Heart right ventricle (tissue), 16 donors: ENCODE measurements around the gene LHPP. TPM values are rescaled to one million over a fixed set of nuclear protein-coding genes. Genes with fewer than 3 reads are reported as not detected.

Experiments used
- ATAC-seq, 8 donors: fragments of 200-7000 bp; cut with Tn5 transposase; one replicate each; pipeline ENCODE4 v1.9.1; 2020; ENCODE audit warnings: mild to moderate bottlenecking in 8 of 8, moderate library complexity in 8 of 8, moderate number of reproducible peaks in 1 of 8
- DNase-seq, 2 donors: peaks; one replicate each; pipeline ENCODE4 v3.0.0-alpha.2; 2020
- H3K27ac ChIP-seq, 10 donors: fragments of 200-600 bp; sonication (generic) in 2 of 10; one replicate each; pipeline versions ENCODE4 v1.5.0 to v1.8.0; 2020 to 2022; ENCODE audit warnings: mild to moderate bottlenecking in 3 of 10
- H3K27me3 ChIP-seq, 7 donors: fragments of 200-600 bp; one replicate each; pipeline ENCODE4 v1.8.0; 2021 to 2022; ENCODE audit warnings: mild to moderate bottlenecking in 2 of 7
- H3K36me3 ChIP-seq, 9 donors: fragments of 200-600 bp; sonication (generic) in 1 of 9; one replicate each; pipeline versions ENCODE4 v1.5.0 to v1.8.0; 2020 to 2022; ENCODE audit warnings: mild to moderate bottlenecking in 2 of 9
- H3K4me1 ChIP-seq, 9 donors: fragments of 200-600 bp; sonication (generic) in 1 of 9; one replicate each; pipeline versions ENCODE4 v1.5.0 to v1.8.0; 2020 to 2022; ENCODE audit warnings: mild to moderate bottlenecking in 4 of 9
- H3K4me3 ChIP-seq, 10 donors: fragments of 200-600 bp; sonication (generic) in 2 of 10; one replicate each; pipeline versions ENCODE4 v1.5.0 to v1.8.0; 2020 to 2022; ENCODE audit warnings: mild to moderate bottlenecking in 7 of 10, moderate library complexity in 2 of 10
- H3K9me3 ChIP-seq, 11 donors: fragments of 200-600 bp in 10 of 11; sonication (generic) in 2 of 11; one replicate each; pipeline versions ENCODE4 v1.5.0 to v1.8.0; 2013 to 2022; ENCODE audit warnings: mild to moderate bottlenecking in 2 of 11, control low read depth in 1 of 11, moderate library complexity in 1 of 11
- WGBS, 2 donors: extraction: QIAGEN DNeasy Blood & Tissue Kit; methylation state at CpG; one replicate each; pipeline ENCODE4 v1.1.7; 2013; ENCODE audit warnings: inconsistent platforms in 1 of 2; 5-methylcytosine and 5-hydroxymethylcytosine counted together
- intact Hi-C, 10 donors: fragments of 100-400 bp; cut with DNase I; formaldehyde crosslinking; loops; one replicate each; pipeline versions ENCODE4 v1.11.1 to v1.14.2; 2022
- polyA plus RNA-seq, 2 donors: library from polyadenylated mRNA; stranded (reverse); fragments of 200-250 nt; gene quantifications; one replicate each; pipeline ENCODE4 v1.2.3, GENCODE V29; 2013
- total RNA-seq, 10 donors: library from RNA; stranded (reverse); fragmentation: NEBNext Ultra II Directional in 3 of 10; extraction: Animal tissue kit (Norgen Biotek cat#: 25700) in 3 of 10; gene quantifications; one replicate each; pipeline versions ENCODE4 v1.2.1 to v1.2.4, GENCODE V29; 2021 to 2023
- TF ChIP-seq, protein P1 (sequence below), 9 donors: fragments of 200-600 bp; sonication (generic) in 2 of 9; IDR thresholded peaks; one replicate each; pipeline versions ENCODE4 v1.5.0 to v1.8.0; 2021 to 2022; ENCODE audit warnings: antibody characterized with exemption in 9 of 9, mild to moderate bottlenecking in 5 of 9, moderate library complexity in 1 of 9
- donor health status: Arrhythmogenic right ventricular cardiomyopathy.
- donor health status: ischemic (EF 13 %, LVEDD 7.1; RV severe dilation, severe dysfunction).
- donor health status: healthy with polysubstance abuse.
- donor health status: DM: no; HTN: yes; CAD: no.
- donor health status: DM: no; HTN: no; CAD: no.
- donor health status: ischemic (EF 25% LVEDD 6.9; RV normal size, moderate dysfunction).
- donor health status: ischemic (EF 25% LVEDD 5.7; RV mildly dilated, moderate dysfunction).
- donor health status: healthy.
- donor health status: DM: yes; HTN: yes; CAD: no.
- donor health status: Ischemic cardiomyopathy.
- donor health status: ischemic (EF 35%, LVEDD 5.7; RV mildly dilated, moderate dysfunction).
- donor health status: nonischemic (EF 11% LVEDD 7.7; RV severe dilation, severe dysfunction).
- donor health status: DM: yes; HTN: yes; CAD: no.
- donor health status: PGD.
- donor health status: ischemic (EF 29% LVEDD 5.4; RV normal size, mild dysfunction).
- donor health status: nonischemic (EF 23%, LVEDD 6.1; RV moderate dilation, normal function).

The LHPP gene
- total and polyA plus RNA-seq, 12 donors, result 4.2 to 20.5 (median 11.7) TPM

DNA sequence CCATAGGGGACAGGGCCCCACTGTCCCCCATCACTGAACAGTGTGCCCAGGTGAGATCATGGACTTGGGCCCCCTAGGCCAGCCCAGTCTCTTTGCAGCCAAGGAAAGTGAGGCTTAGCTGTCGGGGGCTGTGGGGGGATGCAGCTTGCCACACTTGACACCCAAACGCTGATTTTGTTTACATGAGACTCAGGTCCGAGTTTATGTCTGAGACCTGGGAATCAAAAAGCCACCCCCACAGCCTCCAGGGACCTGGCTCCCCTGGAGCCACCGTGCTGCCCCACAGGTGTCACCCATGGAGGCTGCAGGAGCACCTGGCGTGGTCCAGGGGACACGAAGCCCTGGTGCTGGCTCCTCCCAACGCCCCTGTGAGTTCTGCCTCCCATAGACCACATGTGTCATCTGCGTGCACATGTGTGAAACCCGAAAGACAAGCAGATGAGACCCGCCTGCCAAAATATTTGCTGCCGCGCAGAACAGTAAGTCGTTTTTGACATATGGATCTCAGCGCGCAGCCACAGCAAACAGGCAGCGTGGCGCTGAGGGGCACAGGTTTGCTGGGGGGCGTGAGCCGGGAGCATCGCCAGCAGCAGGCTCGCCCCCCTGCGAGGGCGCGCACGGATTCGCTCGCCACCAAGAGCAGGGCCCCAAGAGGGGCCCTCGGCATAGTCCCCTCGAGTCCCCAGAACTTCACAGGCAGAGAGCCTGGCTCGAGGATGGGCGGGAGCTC is 112.3 kb downstream of the LHPP start:
- ATAC-seq (no peak), DNase-seq (no peak)
- Histone ChIP-seq H3K4me3 (no peak overlapping the region), H3K9me3 (no peaks in the 10 kb centered on the region), H3K27me3 (no peaks in the 10 kb centered on the region), H3K36me3 (no peaks in the 10 kb centered on the region), H3K27ac (no peak overlapping the region), H3K4me1 (peaks cover 0 to under 1% (median 0%) of the 10 kb centered on the region in 9 donors)
- intact Hi-C loops, result no loop called here
- TF ChIP-seq, protein P1, sequence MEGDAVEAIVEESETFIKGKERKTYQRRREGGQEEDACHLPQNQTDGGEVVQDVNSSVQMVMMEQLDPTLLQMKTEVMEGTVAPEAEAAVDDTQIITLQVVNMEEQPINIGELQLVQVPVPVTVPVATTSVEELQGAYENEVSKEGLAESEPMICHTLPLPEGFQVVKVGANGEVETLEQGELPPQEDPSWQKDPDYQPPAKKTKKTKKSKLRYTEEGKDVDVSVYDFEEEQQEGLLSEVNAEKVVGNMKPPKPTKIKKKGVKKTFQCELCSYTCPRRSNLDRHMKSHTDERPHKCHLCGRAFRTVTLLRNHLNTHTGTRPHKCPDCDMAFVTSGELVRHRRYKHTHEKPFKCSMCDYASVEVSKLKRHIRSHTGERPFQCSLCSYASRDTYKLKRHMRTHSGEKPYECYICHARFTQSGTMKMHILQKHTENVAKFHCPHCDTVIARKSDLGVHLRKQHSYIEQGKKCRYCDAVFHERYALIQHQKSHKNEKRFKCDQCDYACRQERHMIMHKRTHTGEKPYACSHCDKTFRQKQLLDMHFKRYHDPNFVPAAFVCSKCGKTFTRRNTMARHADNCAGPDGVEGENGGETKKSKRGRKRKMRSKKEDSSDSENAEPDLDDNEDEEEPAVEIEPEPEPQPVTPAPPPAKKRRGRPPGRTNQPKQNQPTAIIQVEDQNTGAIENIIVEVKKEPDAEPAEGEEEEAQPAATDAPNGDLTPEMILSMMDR (IDR thresholded peaks at IDR 0.05), result no peak
- 91 to 95% methylated on average over 31 of the region's 31 CpGs for WGBS, 2 donors

DNA sequence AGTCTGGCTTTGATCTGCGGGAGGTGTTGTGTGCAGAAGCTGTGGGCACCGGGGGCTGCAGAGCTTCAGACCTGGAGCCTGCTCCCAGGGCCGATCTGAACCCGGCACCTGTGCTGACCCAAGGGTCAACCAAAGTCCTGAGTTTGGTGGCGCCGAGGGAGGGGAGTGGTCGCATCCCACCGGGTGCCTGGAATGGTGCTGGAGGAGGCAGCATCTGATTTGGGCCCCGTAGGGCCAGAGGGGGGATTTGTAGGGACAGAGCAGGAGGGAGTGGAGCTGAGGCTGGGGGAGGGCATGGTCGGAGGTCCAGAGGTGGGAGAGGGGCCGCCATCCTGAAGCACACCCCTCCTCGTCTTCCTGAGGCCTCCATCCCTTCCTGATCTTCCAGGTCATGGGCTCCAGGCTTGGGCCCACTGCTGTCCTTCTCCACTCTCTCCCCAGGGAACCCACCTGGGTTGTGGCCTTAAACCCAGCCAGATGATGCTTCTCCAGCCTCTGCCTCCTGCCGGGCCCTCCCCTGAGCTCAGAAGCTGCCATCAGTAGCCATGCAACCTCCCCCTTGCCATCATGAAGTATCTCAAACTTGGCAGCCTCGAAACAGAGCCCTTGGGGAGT is 112.9 kb downstream of the LHPP start:
- peaks cover 0 to 7% (median 0%) of the 10 kb centered on the region in 9 donors for H3K4me1 ChIP-seq
- TF ChIP-seq, protein P1 (IDR thresholded peaks at IDR 0.05), result no peak
- H3K4me3 ChIP-seq, result no peak overlapping the region
- ATAC-seq, result no peak
- H3K36me3 ChIP-seq, result no peaks in the 10 kb centered on the region
- no peak for DNase-seq
- H3K27me3 ChIP-seq, result no peaks in the 10 kb centered on the region
- no peaks in the 10 kb centered on the region for H3K9me3 ChIP-seq
- 93 to 94% methylated on average over 14 of the region's 14 CpGs for WGBS, 2 donors
- H3K27ac ChIP-seq, result no peak overlapping the region
- intact Hi-C loops, result no loop called here

DNA sequence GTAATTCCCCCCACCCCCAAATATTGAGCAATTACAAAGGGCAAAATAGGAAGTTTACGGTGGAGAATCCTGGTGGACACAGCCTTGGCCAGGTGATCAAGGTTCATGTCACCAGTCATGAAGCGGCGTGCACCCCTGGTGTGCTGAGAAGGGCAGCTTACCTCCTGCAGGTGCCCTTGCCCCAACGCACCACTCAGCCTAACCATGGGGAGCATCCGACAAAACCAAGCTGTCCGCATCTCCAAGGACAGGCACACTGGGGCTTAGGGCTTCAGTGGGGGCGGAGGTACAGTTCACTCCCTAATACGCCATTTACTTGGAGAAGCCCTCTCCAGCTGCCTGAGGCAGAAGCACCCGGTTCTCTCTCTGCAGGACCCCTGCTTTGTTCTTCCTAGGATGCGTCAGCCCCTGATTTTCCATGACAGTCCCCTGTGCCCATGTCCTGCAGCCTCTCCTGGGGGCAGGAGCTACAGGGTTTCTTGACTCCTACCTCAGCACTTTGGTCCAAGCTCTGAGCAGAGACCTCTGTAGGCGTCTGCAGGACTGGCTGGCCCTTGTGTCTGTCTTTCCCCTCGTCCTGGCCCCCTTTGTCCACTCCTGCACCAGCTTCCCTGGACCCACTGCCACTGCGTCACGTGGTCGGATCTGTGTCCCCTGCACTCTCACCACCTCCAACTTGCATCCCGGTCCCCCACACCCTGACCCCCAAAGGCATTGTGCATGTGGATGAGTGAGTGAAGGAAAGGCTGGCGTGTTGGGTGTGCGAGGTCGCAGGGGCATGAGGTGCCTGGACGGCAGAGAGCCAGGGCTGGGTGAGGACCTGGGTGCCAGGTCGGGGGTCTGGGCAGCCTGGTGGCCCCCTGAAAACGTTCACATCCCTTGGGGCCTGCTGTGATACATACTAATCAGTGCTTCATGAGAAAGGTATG is 113.7 kb downstream of the LHPP start:
- no peak overlapping the region for H3K4me3 ChIP-seq
- peaks cover 0 to 9% (median 0%) of the 10 kb centered on the region in 9 donors for H3K4me1 ChIP-seq
- TF ChIP-seq, protein P1 (IDR thresholded peaks at IDR 0.05), result no peak
- no peaks in the 10 kb centered on the region for H3K27me3 ChIP-seq
- H3K36me3 ChIP-seq, result no peaks in the 10 kb centered on the region
- H3K27ac ChIP-seq, result no peak overlapping the region
- H3K9me3 ChIP-seq, result peaks cover 0 to 8% (median 0%) of the 10 kb centered on the region in 11 donors
- WGBS, 2 donors, result 91 to 92% methylated on average over 22 of the region's 22 CpGs
- DNase-seq, result no peak
- no peak for ATAC-seq
- intact Hi-C loops, result no loop called here
